CD4-positive, alpha-beta T cell (primary cell): ENCODE measurements around the gene GRM4. TPM values are rescaled to one million over a fixed set of nuclear protein-coding genes. Genes with fewer than 3 reads are reported as not detected.

Source experiments
- ATAC-seq: fragments of 200-7000 bp; cut with Tn5 transposase; one replicate; pipeline ENCODE4 v1.10.0; 2022; ENCODE audit warnings: mild to moderate bottlenecking; ENCODE audit not compliant: poor library complexity
- CTCF ChIA-PET: fragments of 350-600 bp; sonication (Branson Sonifier 250); formaldehyde crosslinking; loops from one replicate; lab custom pipeline; 2021; ENCODE audit warnings: antibody characterized with exemption, inconsistent platforms; lab: Charles Lee
- POLR2A ChIA-PET: fragments of 350-600 bp; sonication (Branson Sonifier 250); formaldehyde crosslinking; loops from one replicate; lab custom pipeline; 2021; ENCODE audit warnings: antibody characterized with exemption, inconsistent platforms; lab: Charles Lee
- DNase-seq, 14 experiments: peaks; one replicate each; pipeline ENCODE4 v3.0.0-alpha.2; 2013 to 2020; ENCODE audit warnings: mixed read lengths in 2 of 14
- H3K27ac ChIP-seq, 2 donors: one replicate each; pipeline versions ENCODE4 v1.5.1 to v1.7.0; 2013; ENCODE audit warnings: low read length in 2 of 2, low read depth in 1 of 2, mild to moderate bottlenecking in 1 of 2
- H3K27me3 ChIP-seq, 2 experiments: 1 replicate in 1 of 2; 2 replicates in 1 of 2; pipeline versions ENCODE4 v1.6.1 to v1.7.0; 2013; ENCODE audit warnings: low read length in 2 of 2, control low read depth in 1 of 2, mild to moderate bottlenecking in 1 of 2, moderate library complexity in 1 of 2; ENCODE audit not compliant: insufficient read depth in 2 of 2, control insufficient read depth in 1 of 2
- H3K36me3 ChIP-seq: one replicate; pipeline ENCODE4 v1.6.1; 2013; ENCODE audit warnings: low read length, control low read depth; ENCODE audit not compliant: insufficient read depth
- H3K4me1 ChIP-seq: one replicate; pipeline ENCODE4 v1.6.1; 2013; ENCODE audit warnings: low read length, control low read depth; ENCODE audit not compliant: insufficient read depth
- H3K4me3 ChIP-seq: one replicate; pipeline ENCODE4 v1.5.1; 2013; ENCODE audit warnings: mild to moderate bottlenecking, low read length, moderate library complexity
- H3K9me3 ChIP-seq, 2 experiments: 1 replicate in 1 of 2; 2 replicates in 1 of 2; pipeline versions ENCODE4 v1.6.1 to v1.7.0; 2013; ENCODE audit warnings: low read length in 2 of 2, mild to moderate bottlenecking in 2 of 2, control low read depth in 1 of 2, moderate library complexity in 1 of 2; ENCODE audit not compliant: control insufficient read depth in 1 of 2, insufficient read depth in 1 of 2
- H3K27ac Mint-ChIP-seq: one replicate; pipeline ENCODE4 v1.8.0; 2020; ENCODE audit warnings: mixed read lengths
- H3K27me3 Mint-ChIP-seq: one replicate; pipeline ENCODE4 v1.8.0; 2021; ENCODE audit warnings: mixed read lengths
- H3K36me3 Mint-ChIP-seq: one replicate; pipeline ENCODE4 v1.8.0; 2021; ENCODE audit warnings: low read depth, mixed read lengths
- H3K4me1 Mint-ChIP-seq: one replicate; pipeline ENCODE4 v1.8.0; 2021; ENCODE audit warnings: low read depth, mixed read lengths
- H3K4me3 Mint-ChIP-seq: one replicate; pipeline ENCODE4 v1.8.0; 2020; ENCODE audit warnings: mild to moderate bottlenecking, mixed read lengths
- H3K9me3 Mint-ChIP-seq: one replicate; pipeline ENCODE4 v1.8.0; 2020; ENCODE audit warnings: mixed read lengths
- intact Hi-C, 2 experiments: fragments of 100-400 bp; cut with DNase I in 1 of 2; cut with micrococcal nuclease in 1 of 2; formaldehyde crosslinking; loops; one replicate each; pipeline versions ENCODE4 v1.15.1 to v1.9.0; 2023 to 2025; cut with DNase I, micrococcal nuclease
- total RNA-seq, 174 experiments: library from RNA in 2 of 174; stranded (reverse) in 2 of 174; gene quantifications; one replicate each; pipeline ENCODE4 v1.2.3 and lab custom pipeline; 2021 to 2026
- TF ChIP-seq, protein P1 (sequence below): fragments of 200-600 bp; IDR thresholded peaks from one replicate; pipeline ENCODE4 v1.8.0; 2022; ENCODE audit warnings: antibody characterized with exemption, mild to moderate bottlenecking

GRM4 gene
- total RNA-seq, 2 experiments from 2014 or later, result 0.08 TPM; not detected in 1

DNA sequence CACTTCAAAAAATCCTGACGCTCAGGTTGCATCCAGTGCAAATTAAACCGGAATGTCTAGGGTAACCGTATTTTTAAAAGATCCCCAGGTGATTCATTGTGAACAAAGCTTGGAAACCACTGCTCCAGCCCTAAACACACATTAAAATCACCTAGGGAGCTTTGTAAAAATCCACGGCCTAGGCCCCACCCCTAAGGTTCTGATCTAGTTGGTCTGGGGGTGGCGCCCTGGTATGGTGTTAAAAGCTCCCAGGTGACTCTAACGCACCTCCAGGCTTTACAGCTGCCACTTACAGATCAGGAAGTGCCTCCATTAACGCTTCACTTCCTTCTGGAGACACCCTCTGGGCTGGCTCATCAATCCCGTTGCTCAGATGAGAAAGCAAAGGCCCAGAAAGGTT lies 92.2 kb downstream of the GRM4 start:
- no peak for DNase-seq
- no peaks in the 10 kb centered on the region for H3K9me3 Mint-ChIP-seq
- intact Hi-C loops, result no loop called here
- Histone ChIP-seq H3K27me3 (no peaks in the 10 kb centered on the region), H3K4me3 (no peak overlapping the region), H3K36me3 (no peaks in the 10 kb centered on the region), H3K27ac (no peak overlapping the region), H3K9me3 (peaks cover 0 to 4% of the 10 kb centered on the region in 2 experiments), H3K4me1 (no peaks in the 10 kb centered on the region)
- TF ChIP-seq, protein P1, sequence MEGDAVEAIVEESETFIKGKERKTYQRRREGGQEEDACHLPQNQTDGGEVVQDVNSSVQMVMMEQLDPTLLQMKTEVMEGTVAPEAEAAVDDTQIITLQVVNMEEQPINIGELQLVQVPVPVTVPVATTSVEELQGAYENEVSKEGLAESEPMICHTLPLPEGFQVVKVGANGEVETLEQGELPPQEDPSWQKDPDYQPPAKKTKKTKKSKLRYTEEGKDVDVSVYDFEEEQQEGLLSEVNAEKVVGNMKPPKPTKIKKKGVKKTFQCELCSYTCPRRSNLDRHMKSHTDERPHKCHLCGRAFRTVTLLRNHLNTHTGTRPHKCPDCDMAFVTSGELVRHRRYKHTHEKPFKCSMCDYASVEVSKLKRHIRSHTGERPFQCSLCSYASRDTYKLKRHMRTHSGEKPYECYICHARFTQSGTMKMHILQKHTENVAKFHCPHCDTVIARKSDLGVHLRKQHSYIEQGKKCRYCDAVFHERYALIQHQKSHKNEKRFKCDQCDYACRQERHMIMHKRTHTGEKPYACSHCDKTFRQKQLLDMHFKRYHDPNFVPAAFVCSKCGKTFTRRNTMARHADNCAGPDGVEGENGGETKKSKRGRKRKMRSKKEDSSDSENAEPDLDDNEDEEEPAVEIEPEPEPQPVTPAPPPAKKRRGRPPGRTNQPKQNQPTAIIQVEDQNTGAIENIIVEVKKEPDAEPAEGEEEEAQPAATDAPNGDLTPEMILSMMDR, result no peak
- CTCF ChIA-PET, result no interaction called here
- H3K36me3 Mint-ChIP-seq, result no peaks in the 10 kb centered on the region
- no peaks in the 10 kb centered on the region for H3K4me1 Mint-ChIP-seq
- H3K4me3 Mint-ChIP-seq, result no peak overlapping the region
- ATAC-seq, result no peak
- POLR2A ChIA-PET, result no interaction called here
- peaks cover 5% of the 10 kb centered on the region for H3K27me3 Mint-ChIP-seq
- no peak overlapping the region for H3K27ac Mint-ChIP-seq

DNA sequence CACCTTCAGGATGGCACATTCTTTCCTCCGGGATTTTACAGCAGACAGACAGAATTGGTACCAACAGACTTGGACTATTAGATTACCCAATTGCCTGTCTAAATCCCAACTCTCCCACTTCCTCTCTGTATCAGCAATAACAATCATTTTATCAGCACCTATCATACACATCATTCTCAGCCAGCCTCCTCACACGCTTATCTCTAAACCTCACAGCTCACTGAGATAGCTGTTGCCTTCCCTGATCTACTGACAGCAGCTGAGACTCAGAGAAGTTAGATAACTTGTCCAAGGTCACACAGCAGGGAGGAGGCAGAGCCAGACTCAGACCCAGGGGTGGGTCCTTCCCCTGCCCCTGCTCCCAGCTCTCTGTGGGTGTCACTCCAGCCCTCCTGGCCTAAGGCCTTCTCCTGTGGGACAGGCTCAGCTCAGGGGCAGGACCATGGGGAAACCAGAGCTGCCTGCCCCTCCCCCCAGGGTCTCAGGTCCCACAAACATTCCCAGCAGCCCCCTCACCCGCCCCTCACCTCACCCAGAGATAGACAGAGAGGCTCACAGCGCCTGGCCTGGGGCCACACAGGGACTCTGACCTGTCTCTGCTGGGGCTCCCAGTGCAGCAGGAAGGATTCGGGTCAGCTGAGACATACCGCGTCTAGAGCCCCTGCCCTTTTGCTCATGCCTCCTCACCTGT lies 92.8 kb downstream of the GRM4 start:
- DNase-seq, result no peak
- H3K27ac ChIP-seq, result no peak overlapping the region
- H3K27me3 ChIP-seq, result no peaks in the 10 kb centered on the region
- ATAC-seq, result no peak
- Mint-ChIP-seq H3K36me3 (no peaks in the 10 kb centered on the region), H3K4me1 (no peaks in the 10 kb centered on the region), H3K27ac (no peak overlapping the region), H3K27me3 (peaks cover 5% of the 10 kb centered on the region), H3K4me3 (no peak overlapping the region), H3K9me3 (no peaks in the 10 kb centered on the region)
- TF ChIP-seq, protein P1, result no peak
- H3K4me3 ChIP-seq, result no peak overlapping the region
- POLR2A ChIA-PET, result no interaction called here
- CTCF ChIA-PET, result no interaction called here
- no peaks in the 10 kb centered on the region for H3K36me3 ChIP-seq
- no peaks in the 10 kb centered on the region for H3K4me1 ChIP-seq
- intact Hi-C loops, result no loop called here
- H3K9me3 ChIP-seq, result peaks cover 0 to 4% of the 10 kb centered on the region in 2 experiments

DNA sequence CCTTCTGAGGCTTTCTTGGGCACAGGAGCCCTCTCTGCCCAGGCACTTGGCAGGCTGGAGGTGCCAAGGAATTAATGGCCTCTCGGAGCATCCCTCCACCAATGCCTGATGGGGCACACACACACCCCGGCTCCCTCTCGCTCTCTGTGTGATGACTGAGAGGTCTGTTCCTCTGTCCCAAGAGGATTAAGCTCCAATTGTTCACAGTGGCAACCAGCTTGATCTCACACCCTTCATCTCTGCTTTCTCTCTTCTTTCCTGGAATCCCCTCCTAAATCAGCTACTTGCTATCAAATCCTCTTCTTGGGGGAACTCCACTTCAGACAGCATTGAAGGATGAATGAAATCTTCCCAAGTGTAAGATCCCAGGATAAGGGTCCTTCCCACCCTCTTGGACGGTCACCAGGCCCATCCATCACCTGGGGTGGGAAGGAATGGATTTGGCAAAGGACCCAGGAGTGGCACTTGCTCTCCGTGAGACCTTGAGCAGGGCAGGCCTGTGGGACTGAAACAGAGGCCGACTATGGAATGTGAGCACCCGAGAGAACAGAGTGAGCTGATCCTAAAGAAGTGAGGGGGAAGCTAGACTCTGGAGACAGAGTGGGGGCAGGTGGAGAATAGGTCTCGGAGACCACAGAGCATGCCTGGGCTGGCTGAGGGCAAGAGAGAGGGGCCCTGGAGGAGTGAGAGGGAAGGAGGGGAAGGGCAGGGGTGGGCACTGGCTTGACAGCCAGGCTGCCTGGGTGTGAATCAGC lies 93.6 kb downstream of the GRM4 start:
- Mint-ChIP-seq H3K27ac (no peak overlapping the region), H3K4me1 (no peaks in the 10 kb centered on the region), H3K27me3 (peaks cover 5% of the 10 kb centered on the region), H3K36me3 (no peaks in the 10 kb centered on the region), H3K4me3 (no peak overlapping the region), H3K9me3 (no peaks in the 10 kb centered on the region)
- H3K27me3 ChIP-seq, result no peaks in the 10 kb centered on the region
- no peak overlapping the region for H3K27ac ChIP-seq
- no peak overlapping the region for H3K4me3 ChIP-seq
- POLR2A ChIA-PET, result no interaction called here
- CTCF ChIA-PET, result no interaction called here
- no peaks in the 10 kb centered on the region for H3K36me3 ChIP-seq
- TF ChIP-seq, protein P1, result no peak
- H3K9me3 ChIP-seq, result peaks cover 0 to 4% of the 10 kb centered on the region in 2 experiments
- intact Hi-C loops, result no loop called here
- no peak for ATAC-seq
- H3K4me1 ChIP-seq, result no peaks in the 10 kb centered on the region
- no peak for DNase-seq
